ES-I3 (cell line): Measurements from ENCODE around the gene COL19A1.

Source experiments
- H3K36me3 ChIP-seq: 2 replicates; pipeline ENCODE4 v1.6.1; 2013; ENCODE audit warnings: mild to moderate bottlenecking, low read length, control low read depth, moderate library complexity; ENCODE audit not compliant: insufficient read depth
- H3K4me1 ChIP-seq: 2 replicates; pipeline ENCODE4 v1.6.1; 2013; ENCODE audit warnings: mild to moderate bottlenecking, control low read depth, low read length; ENCODE audit not compliant: insufficient read depth
- H3K9ac ChIP-seq: 2 replicates; pipeline ENCODE4 v1.6.1; 2013; ENCODE audit warnings: low read depth, mild to moderate bottlenecking, low read length, moderate library complexity
- H3K9me3 ChIP-seq: 2 replicates; pipeline ENCODE4 v1.6.1; 2013; ENCODE audit warnings: mild to moderate bottlenecking, low read length, moderate library complexity; ENCODE audit not compliant: control insufficient read depth, insufficient read depth

COL19A1 gene

GRCh38 chr6:70059039-70059719, 192.8 kb downstream of the COL19A1 start:
- Histone ChIP-seq H3K36me3 (no peaks in the 10 kb centered on the region), H3K9ac (no peak overlapping the region), H3K4me1 (no peaks in the 10 kb centered on the region), H3K9me3 (no peaks in the 10 kb centered on the region)

GRCh38 chr6:70060680-70061079, 194.3 kb downstream of the COL19A1 start:
- H3K4me1 ChIP-seq, result no peaks in the 10 kb centered on the region
- no peaks in the 10 kb centered on the region for H3K36me3 ChIP-seq

GRCh38 chr6:70061546-70061945, 195.2 kb downstream of the COL19A1 start:
- Histone ChIP-seq H3K4me1 (no peaks in the 10 kb centered on the region), H3K36me3 (no peaks in the 10 kb centered on the region)

More at GRCh38 chr6:70060680-70061079, 194.3 kb downstream of the COL19A1 start:
- no peak overlapping the region for H3K9ac ChIP-seq
- H3K9me3 ChIP-seq, result no peaks in the 10 kb centered on the region

GRCh38 chr6:70062010-70062409, 195.7 kb downstream of the COL19A1 start:
- Histone ChIP-seq H3K9ac (no peak overlapping the region), H3K36me3 (no peaks in the 10 kb centered on the region), H3K9me3 (no peaks in the 10 kb centered on the region), H3K4me1 (no peaks in the 10 kb centered on the region)

More at GRCh38 chr6:70061546-70061945, 195.2 kb downstream of the COL19A1 start:
- Histone ChIP-seq H3K9me3 (no peaks in the 10 kb centered on the region), H3K9ac (no peak overlapping the region)

GRCh38 chr6:70072540-70073179, 206.3 kb downstream of the COL19A1 start:
- H3K4me1 ChIP-seq, result no peaks in the 10 kb centered on the region
- H3K9ac ChIP-seq, result no peak overlapping the region
- H3K9me3 ChIP-seq, result no peaks in the 10 kb centered on the region
- H3K36me3 ChIP-seq, result no peaks in the 10 kb centered on the region

- Histone ChIP-seq H3K36me3 (no peaks in the 10 kb centered on the region), H3K9me3 (no peaks in the 10 kb centered on the region), H3K4me1 (no peaks in the 10 kb centered on the region), H3K9ac (no peak overlapping the region)
Observed at GRCh38 chr6:70073637-70074036, 207.3 kb downstream of the COL19A1 start.

- Histone ChIP-seq H3K36me3 (no peaks in the 10 kb centered on the region), H3K4me1 (no peaks in the 10 kb centered on the region), H3K9ac (no peak overlapping the region), H3K9me3 (no peaks in the 10 kb centered on the region)
Observed at GRCh38 chr6:70079241-70079640, 212.9 kb downstream of the COL19A1 start.

- Histone ChIP-seq H3K9ac (no peak overlapping the region), H3K4me1 (no peaks in the 10 kb centered on the region), H3K36me3 (no peaks in the 10 kb centered on the region), H3K9me3 (no peaks in the 10 kb centered on the region)
Observed at GRCh38 chr6:70080443-70081070, 214.2 kb downstream of the COL19A1 start.

GRCh38 chr6:70082830-70083229, 216.5 kb downstream of the COL19A1 start:
- Histone ChIP-seq H3K9me3 (no peaks in the 10 kb centered on the region), H3K9ac (no peak overlapping the region), H3K4me1 (no peaks in the 10 kb centered on the region), H3K36me3 (no peaks in the 10 kb centered on the region)

GRCh38 chr6:70086806-70087205, 220.4 kb downstream of the COL19A1 start:
- Histone ChIP-seq H3K4me1 (no peaks in the 10 kb centered on the region), H3K9ac (no peak overlapping the region), H3K9me3 (no peaks in the 10 kb centered on the region), H3K36me3 (no peaks in the 10 kb centered on the region)

GRCh38 chr6:70094156-70094555, 227.8 kb downstream of the COL19A1 start:
- Histone ChIP-seq H3K9ac (no peak overlapping the region), H3K9me3 (no peaks in the 10 kb centered on the region), H3K36me3 (no peaks in the 10 kb centered on the region), H3K4me1 (no peaks in the 10 kb centered on the region)

- no peak overlapping the region for H3K9ac ChIP-seq
- H3K36me3 ChIP-seq, result no peaks in the 10 kb centered on the region
- no peaks in the 10 kb centered on the region for H3K9me3 ChIP-seq
- H3K4me1 ChIP-seq, result no peaks in the 10 kb centered on the region
Observed at GRCh38 chr6:70099732-70100131, 233.4 kb downstream of the COL19A1 start.

GRCh38 chr6:70103798-70104197, 237.4 kb downstream of the COL19A1 start:
- Histone ChIP-seq H3K4me1 (peaks cover 6% of the 10 kb centered on the region), H3K36me3 (no peaks in the 10 kb centered on the region), H3K9ac (no peak overlapping the region), H3K9me3 (no peaks in the 10 kb centered on the region)

GRCh38 chr6:70107852-70108629, 241.7 kb downstream of the COL19A1 start:
- Histone ChIP-seq H3K9ac (no peak overlapping the region), H3K36me3 (no peaks in the 10 kb centered on the region), H3K9me3 (no peaks in the 10 kb centered on the region), H3K4me1 (peaks cover 6% of the 10 kb centered on the region)
